Natural killer cell (primary cell): ENCODE results near the gene ARHGAP24. TPM values are rescaled to one million over a fixed set of nuclear protein-coding genes. Genes with fewer than 3 reads are reported as not detected.
"Not testable (repeated sequence)": the region's sequence is repeated elsewhere in the genome, so short reads cannot be mapped to it uniquely, and the experiment has no call there.

Experiments
- ATAC-seq, 3 donors: fragments of 150-1000 bp in 2 of 3; fragments of 200-7000 bp in 1 of 3; cut with Tn5 transposase; 1 replicate in 1 of 3; 2 replicates in 2 of 3; pipeline ENCODE4 v1.10.0; 2021; ENCODE audit warnings: mild to moderate bottlenecking in 2 of 3, moderate library complexity in 2 of 3
- DNase-seq, 2 donors: peaks; one replicate each; pipeline versions ENCODE4 v3.0.0 to v3.0.0-alpha.2; 2013 to 2021; ENCODE audit warnings: mixed read lengths in 1 of 2
- H3K27ac ChIP-seq: one replicate; pipeline ENCODE4 v1.5.1; 2013; ENCODE audit warnings: mild to moderate bottlenecking, low read length
- H3K27me3 ChIP-seq: one replicate; pipeline ENCODE4 v1.6.1; 2013; ENCODE audit warnings: low read length; ENCODE audit not compliant: control insufficient read depth, insufficient read depth
- H3K36me3 ChIP-seq: one replicate; pipeline ENCODE4 v1.6.1; 2013; ENCODE audit warnings: low read length; ENCODE audit not compliant: control insufficient read depth, insufficient read depth
- H3K4me1 ChIP-seq: one replicate; pipeline ENCODE4 v1.6.1; 2013; ENCODE audit warnings: low read length; ENCODE audit not compliant: control insufficient read depth, insufficient read depth
- H3K4me3 ChIP-seq: one replicate; pipeline ENCODE4 v1.5.1; 2013; ENCODE audit warnings: low read length
- H3K9me3 ChIP-seq: one replicate; pipeline ENCODE4 v1.6.1; 2013; ENCODE audit warnings: low read length; ENCODE audit not compliant: control insufficient read depth, insufficient read depth
- H3K27ac Mint-ChIP-seq, 2 donors: one replicate each; pipeline ENCODE4 v1.8.0; 2022; ENCODE audit warnings: mild to moderate bottlenecking in 2 of 2, mixed read lengths in 2 of 2, moderate library complexity in 1 of 2
- H3K27me3 Mint-ChIP-seq, 2 donors: one replicate each; pipeline ENCODE4 v1.8.0; 2022; ENCODE audit warnings: low read depth in 2 of 2, mixed read lengths in 2 of 2
- H3K36me3 Mint-ChIP-seq: one replicate; pipeline ENCODE4 v1.8.0; 2022; ENCODE audit warnings: mixed read lengths
- H3K4me1 Mint-ChIP-seq, 2 donors: one replicate each; pipeline ENCODE4 v1.8.0; 2022; ENCODE audit warnings: mixed read lengths in 2 of 2
- H3K4me3 Mint-ChIP-seq: one replicate; pipeline ENCODE4 v1.8.0; 2022; ENCODE audit warnings: mild to moderate bottlenecking, moderate library complexity, mixed read lengths
- H3K9me3 Mint-ChIP-seq, 2 donors: one replicate each; pipeline ENCODE4 v1.8.0; 2022; ENCODE audit warnings: mixed read lengths in 2 of 2
- WGBS: methylation state at CpG from one replicate; pipeline ENCODE4 v1.1.7; 2013; ENCODE audit warnings: missing lambda C conversion rate; ENCODE audit not compliant: insufficient coverage; 5-methylcytosine and 5-hydroxymethylcytosine counted together
- intact Hi-C: fragments of 100-400 bp; cut with micrococcal nuclease; formaldehyde crosslinking; loops from one replicate; pipeline ENCODE4 v1.14.2; 2022
- total RNA-seq, 4 donors: library from RNA; stranded (reverse); fragments of 120-200 nt in 1 of 4; gene quantifications; one replicate each; pipeline versions ENCODE4 v1.2.3 to v1.2.4, GENCODE V29; 2013 to 2022
- TF ChIP-seq, protein P1 (sequence below): fragments of 200-600 bp; IDR thresholded peaks from one replicate; pipeline ENCODE4 v1.8.0; 2022; ENCODE audit warnings: antibody characterized with exemption

ARHGAP24 gene
- total RNA-seq, 3 donors from 2014 or later (not counting 1 experiment from before 2014, with no cell fraction given), result 1.7 to 3.6 (median 1.7) TPM

DNA sequence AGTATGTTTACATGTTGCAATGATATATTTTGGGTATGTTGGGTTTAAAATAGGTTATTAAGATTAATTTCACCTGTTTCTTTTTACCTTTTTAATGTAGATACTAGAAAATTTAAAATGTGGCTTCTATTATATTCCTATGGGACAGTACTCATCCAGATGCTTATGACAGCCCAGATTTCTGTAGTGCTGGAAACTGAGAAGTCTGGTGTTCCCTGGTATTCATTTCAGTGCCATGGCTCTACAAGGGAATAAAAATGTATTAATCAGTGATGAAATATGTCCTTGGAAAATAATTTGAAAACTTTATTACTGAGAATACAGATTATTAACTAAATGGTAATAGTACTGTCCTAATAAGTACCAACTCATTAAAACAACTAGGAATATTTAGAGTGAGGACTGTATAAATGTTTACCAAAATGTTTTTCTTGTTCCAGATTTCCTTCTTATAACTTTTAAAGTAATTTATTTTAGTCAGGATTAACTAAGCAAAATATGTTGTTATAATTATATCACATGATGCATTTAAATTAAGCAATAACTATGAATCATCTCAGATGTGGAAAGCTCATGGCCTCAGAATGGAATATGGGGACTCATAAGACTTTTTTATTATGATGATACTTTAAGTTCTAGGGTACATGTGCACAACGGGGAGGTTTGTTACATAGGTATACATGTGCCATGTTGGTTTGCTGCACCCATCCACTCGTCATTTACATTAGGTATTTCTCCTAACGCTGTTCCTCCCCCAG is 25.3 kb downstream of the ARHGAP24 start:
- H3K27ac Mint-ChIP-seq, result no peak overlapping the region
- H3K27me3 Mint-ChIP-seq, result no peaks in the 10 kb centered on the region
- 100% methylated on average over 2 of the region's 3 CpGs for WGBS
- TF ChIP-seq, protein P1, sequence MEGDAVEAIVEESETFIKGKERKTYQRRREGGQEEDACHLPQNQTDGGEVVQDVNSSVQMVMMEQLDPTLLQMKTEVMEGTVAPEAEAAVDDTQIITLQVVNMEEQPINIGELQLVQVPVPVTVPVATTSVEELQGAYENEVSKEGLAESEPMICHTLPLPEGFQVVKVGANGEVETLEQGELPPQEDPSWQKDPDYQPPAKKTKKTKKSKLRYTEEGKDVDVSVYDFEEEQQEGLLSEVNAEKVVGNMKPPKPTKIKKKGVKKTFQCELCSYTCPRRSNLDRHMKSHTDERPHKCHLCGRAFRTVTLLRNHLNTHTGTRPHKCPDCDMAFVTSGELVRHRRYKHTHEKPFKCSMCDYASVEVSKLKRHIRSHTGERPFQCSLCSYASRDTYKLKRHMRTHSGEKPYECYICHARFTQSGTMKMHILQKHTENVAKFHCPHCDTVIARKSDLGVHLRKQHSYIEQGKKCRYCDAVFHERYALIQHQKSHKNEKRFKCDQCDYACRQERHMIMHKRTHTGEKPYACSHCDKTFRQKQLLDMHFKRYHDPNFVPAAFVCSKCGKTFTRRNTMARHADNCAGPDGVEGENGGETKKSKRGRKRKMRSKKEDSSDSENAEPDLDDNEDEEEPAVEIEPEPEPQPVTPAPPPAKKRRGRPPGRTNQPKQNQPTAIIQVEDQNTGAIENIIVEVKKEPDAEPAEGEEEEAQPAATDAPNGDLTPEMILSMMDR, result no peak
- Histone ChIP-seq H3K4me1 (peaks cover 5% of the 10 kb centered on the region), H3K4me3 (no peak overlapping the region), H3K36me3 (no peaks in the 10 kb centered on the region), H3K27me3 (no peaks in the 10 kb centered on the region), H3K27ac (no peak overlapping the region), H3K9me3 (no peaks in the 10 kb centered on the region)
- intact Hi-C loops, result no loop called here
- DNase-seq (no peak), ATAC-seq (no peak)
- H3K9me3 Mint-ChIP-seq, result peaks cover 6 to 10% of the 10 kb centered on the region in 2 donors
- no peaks in the 10 kb centered on the region for H3K36me3 Mint-ChIP-seq
- no peak overlapping the region for H3K4me3 Mint-ChIP-seq
- no peaks in the 10 kb centered on the region for H3K4me1 Mint-ChIP-seq

DNA sequence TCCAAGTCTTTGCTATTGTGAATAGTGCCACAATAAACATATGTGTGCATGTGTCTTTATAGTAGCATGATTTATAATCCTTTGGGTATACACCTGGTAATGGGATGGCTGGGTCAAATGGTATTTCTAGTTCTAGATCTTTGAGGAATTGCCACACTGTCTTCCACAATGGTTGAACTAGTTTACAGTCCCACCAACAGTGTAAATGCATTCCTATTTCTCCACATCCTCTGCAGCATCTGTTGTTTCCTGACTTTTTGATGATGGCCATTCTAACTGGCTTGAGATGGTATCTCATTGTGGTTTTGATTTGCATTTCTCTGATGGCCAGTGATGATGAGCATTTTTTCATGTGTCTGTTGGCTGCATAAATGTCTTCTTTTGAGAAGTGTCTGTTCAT is 26.2 kb downstream of the ARHGAP24 start:
- H3K27ac Mint-ChIP-seq, H3K27me3 ChIP-seq, H3K4me3 Mint-ChIP-seq, ATAC-seq, H3K36me3 Mint-ChIP-seq, H3K4me3 ChIP-seq, H3K27me3 Mint-ChIP-seq, H3K27ac ChIP-seq, H3K36me3 ChIP-seq, H3K4me1 ChIP-seq, H3K4me1 Mint-ChIP-seq, H3K9me3 ChIP-seq, DNase-seq, intact Hi-C loops: not testable (repeated sequence)
- peaks cover 7 to 11% of the 10 kb centered on the region in 2 donors for H3K9me3 Mint-ChIP-seq

DNA sequence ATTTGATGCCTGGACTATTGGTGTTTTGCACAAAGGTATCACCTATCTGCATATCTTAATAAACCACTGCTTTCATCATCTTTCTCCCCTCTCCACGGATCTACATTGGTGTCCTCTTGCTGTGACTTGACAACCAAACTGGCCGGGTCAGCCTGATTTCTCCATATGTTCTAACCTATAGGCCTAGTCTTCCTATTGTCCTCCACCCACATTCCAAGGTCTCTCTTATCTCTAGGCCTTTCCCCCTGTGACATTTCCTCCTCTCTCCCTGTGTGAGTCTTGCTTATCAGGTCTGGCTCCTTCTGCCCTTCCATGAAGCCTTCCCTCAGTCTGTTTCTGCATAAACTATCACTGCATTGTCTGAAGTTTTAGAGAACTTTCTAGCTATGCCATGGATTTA is 33.7 kb downstream of the ARHGAP24 start:
- Histone ChIP-seq H3K4me1 (no peaks in the 10 kb centered on the region), H3K27ac (no peak overlapping the region), H3K36me3 (no peaks in the 10 kb centered on the region), H3K27me3 (no peaks in the 10 kb centered on the region), H3K4me3 (no peak overlapping the region), H3K9me3 (no peaks in the 10 kb centered on the region)
- 91% methylated on average over 2 of the region's 2 CpGs for WGBS
- no peaks in the 10 kb centered on the region for H3K36me3 Mint-ChIP-seq
- no peak overlapping the region for H3K4me3 Mint-ChIP-seq
- TF ChIP-seq, protein P1, result no peak
- intact Hi-C loops, result no loop called here
- H3K27me3 Mint-ChIP-seq, result no peaks in the 10 kb centered on the region
- no peak for DNase-seq
- no peak for ATAC-seq
- H3K27ac Mint-ChIP-seq, result no peak overlapping the region
- H3K9me3 Mint-ChIP-seq, result peaks cover 13 to 15% of the 10 kb centered on the region in 2 donors
- H3K4me1 Mint-ChIP-seq, result peaks cover 0 to under 1% of the 10 kb centered on the region in 2 donors

DNA sequence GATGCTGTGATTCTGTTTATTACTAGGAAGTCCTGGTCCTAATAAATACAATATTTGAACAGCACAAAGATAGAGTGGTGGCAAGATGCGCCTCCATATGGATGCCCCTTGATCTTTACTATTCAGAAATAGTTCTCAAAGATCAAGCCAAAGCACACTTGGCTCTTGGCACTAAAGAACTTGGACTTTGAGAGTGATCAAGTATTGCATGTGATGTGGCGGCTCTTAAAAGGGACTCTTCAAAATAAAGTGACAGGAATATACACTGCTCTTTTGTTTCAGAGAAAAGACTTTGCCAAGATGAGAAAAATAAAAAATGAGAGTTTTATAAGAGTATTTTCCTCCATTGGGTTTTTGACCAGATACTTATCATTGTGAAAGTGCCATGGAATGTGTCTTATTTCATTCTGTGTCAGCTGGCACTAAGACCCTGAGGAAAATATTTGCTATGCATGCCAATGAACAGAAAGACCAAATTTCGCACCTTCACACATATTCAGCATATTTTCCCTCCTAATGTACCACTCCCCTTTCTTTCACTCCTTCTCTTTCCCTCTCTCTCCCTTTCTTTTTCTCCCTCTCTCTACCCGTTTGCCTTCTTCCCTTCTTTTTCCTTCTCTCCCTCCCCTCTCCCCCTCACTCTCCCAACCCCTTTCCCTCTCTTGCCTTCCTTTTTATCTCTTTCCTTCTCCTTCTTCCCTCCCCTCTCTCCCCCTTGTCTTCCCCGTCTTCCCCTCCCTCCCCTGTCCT is 35.1 kb downstream of the ARHGAP24 start:
- no peaks in the 10 kb centered on the region for H3K27me3 ChIP-seq
- peaks cover 0 to 4% of the 10 kb centered on the region in 2 donors for H3K4me1 Mint-ChIP-seq
- no peaks in the 10 kb centered on the region for H3K36me3 ChIP-seq
- no peak for ATAC-seq
- 83% methylated on average over 4 of the region's 5 CpGs for WGBS
- TF ChIP-seq, protein P1, result no peak
- intact Hi-C loops, result no loop called here
- H3K27ac Mint-ChIP-seq, result no peak overlapping the region
- H3K4me3 Mint-ChIP-seq, result no peak overlapping the region
- H3K27ac ChIP-seq, result no peak overlapping the region
- no peak for DNase-seq
- no peaks in the 10 kb centered on the region for H3K9me3 ChIP-seq
- H3K36me3 Mint-ChIP-seq, result no peaks in the 10 kb centered on the region
- no peaks in the 10 kb centered on the region for H3K27me3 Mint-ChIP-seq
- peaks cover 12 to 14% of the 10 kb centered on the region in 2 donors for H3K9me3 Mint-ChIP-seq
- no peak overlapping the region for H3K4me3 ChIP-seq
- no peaks in the 10 kb centered on the region for H3K4me1 ChIP-seq
